NCI-H1092 treated with DMSO at 0.1 percent for 48 hours (cell line): Measurements from ENCODE around the gene C2CD4C.
"Not testable (repeated sequence)": the region's sequence is repeated elsewhere in the genome, so short reads cannot be mapped to it uniquely, and the experiment has no call there.

Experiments used
- DNase-seq: peaks from one replicate; lab custom pipeline; 2025; lab: John Stamatoyannopoulos, UW

Gene C2CD4C

DNA sequence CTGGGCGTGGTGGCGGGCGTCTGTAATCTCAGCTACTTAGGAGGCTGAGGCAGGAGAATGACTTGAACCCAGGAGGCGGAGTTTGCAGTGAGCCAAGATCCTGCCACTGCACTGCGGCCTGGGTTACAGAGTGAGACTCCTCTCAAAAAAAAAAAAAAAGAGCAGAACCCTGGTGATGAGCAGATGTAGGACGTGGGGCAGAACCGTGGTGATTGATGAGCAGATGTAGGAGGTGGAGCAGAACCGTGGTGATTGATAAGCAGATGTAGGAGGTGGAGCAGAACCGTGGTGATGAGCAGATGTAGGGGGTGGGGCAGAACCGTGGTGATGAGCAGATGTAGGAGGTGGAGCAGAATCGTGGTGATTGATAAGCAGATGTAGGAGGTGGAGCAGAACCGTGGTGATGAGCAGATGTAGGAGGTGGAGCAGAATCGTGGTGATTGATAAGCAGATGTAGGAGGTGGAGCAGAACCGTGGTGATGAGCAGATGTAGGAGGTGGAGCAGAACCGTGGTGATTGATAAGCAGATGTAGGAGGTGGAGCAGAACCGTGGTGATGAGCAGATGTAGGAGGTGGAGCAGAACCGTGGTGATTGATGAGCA, 28.2 kb downstream of the C2CD4C start:
- not testable (repeated sequence) for DNase-seq

DNA sequence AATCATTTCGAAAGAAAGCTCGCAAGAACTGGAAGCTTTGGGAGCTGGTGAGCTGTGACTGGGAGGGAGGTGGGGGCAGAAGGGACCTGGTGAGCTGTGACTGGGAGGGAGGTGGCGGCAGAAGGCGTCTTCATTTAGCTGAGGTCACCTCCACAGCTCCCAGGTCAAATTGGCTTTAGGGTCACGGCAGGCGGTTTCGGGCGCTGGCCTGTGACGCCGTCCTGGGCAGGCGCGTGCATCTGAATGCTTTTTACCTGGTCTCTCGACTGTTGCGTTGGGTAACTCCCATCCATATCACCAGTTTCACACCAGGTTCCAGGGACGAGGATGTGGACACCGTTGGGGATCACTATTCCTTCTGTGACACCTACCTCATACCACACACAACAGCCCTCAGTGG, 29.2 kb downstream of the C2CD4C start:
- DNase-seq: no peak

DNA sequence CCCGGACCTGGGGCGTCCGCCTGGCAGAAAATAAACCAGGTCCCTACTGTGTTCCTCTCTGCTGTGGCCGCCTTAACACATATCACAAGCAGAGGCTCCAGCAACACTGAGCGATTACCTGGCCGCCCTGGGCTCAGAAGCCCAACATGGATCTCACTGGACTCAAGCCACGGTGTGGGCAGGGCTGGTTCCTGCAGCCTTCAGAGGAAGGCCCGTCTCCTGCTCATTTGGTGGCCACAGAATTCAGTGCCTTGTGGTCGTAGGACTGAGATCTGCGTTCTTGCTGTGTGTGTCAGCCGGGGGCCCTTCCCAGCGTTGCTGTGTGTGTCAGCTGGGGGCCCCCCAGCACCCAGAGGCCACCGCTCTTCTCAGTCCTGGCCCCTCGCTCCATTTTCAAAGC, 30.2 kb downstream of the C2CD4C start:
- no peak for DNase-seq

DNA sequence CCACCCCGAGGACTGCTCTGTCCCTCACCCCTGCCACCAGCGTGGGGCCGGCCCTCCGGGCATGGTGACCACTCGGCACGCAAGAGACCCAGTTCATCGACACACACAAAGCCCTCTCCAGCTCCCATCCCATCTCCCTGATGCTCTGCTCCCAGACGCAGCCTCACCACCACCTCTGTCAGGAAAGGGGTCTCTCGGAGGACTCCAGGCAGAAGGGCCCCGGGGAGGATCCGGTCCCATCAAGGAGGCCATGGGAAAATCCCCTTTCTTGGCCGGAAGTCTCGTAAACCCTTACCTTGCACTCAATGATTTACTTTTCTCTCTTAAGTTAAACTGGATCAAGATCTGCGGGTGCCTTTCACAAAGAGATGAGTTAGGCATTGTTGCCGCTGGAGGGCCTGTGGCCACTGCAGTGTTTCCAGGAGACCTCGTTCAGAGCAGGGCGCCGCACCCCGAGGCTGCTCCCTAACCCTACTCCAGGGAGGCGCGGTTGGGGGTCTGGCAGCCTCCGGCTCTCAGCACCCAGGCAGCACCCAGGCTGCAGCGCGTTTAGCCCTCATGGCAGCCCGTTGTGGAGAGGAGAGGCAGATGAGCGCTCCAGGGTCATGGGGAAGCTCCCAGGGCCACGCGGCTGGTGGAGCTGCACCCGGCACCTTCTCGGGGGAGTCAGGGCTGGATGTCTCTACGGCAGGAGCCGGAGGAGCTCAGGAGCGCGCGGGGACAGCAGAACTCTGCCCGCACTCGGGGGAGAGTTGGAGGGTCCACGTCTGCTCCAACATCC, 31.0 kb downstream of the C2CD4C start:
- DNase-seq: no peak

DNA sequence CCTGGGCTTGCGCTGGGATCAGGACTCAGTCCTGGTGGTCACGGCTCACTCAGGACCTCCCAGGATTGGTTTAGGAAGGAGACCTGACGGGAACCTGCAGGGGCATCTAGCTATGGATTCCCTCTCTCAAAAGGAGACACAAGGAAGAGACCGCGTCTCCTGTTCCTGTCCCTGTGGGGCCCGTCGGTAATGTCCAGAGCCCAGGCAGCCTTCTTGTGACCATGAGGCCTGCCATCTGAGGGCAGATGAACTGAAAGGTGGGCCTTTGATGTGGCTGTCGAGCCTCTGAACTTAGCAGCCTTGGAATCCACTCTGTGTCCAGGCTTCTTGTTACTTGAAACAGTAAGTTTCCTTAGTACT, 32.9 kb downstream of the C2CD4C start:
- no peak for DNase-seq

DNA sequence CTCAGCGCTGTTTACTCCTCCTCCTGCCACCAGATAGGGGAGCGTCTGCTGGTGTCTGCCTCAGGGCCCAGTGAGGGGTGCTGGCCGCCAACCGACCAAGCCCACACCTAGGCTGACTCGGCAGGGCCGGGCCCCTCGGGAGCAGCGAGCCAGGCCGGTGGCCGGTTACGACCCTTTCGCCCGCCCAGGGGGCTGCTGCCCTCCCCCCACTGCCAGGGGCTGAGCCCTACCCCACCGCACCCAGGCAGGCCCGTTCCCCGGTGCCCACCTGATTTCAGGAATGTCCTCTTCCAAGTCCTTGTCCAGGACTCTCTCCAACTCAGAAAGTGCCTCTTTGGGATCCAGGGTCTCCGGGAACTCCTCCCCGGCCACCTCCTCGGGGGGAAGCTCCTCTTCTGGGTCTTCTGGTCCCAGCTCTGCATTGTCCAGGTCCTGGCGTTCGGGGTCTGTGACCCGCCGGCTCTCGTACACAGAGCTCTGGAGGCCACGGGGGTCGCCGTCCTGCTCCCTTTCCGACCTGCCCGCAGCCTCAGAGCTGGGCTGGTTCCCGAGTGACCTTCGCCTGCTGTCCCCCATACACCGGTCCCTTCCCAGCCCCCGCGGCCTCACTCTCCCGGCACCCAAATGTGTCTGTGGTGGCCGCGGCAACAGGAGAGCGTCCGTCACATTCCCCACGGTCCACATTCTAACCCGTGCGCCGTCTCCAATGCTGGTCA, 33.4 kb downstream of the C2CD4C start:
- no peak for DNase-seq

DNA sequence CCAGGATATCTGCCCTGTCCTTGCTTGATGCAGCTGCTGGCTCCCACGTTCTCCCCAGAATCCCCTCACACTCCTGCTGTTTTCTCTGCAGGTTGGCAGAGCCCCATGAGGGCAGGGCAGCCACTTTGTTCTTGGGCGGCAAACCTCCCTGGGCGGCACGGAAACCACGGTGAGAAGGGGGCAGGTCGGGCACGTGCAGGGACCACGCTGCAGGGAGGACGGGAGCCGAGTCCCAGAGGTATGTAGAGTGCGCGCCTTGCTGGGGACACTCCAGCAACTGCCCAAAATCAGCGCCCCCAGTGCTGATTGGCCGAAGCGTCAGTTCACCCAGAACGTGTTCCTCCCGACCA, 34.1 kb downstream of the C2CD4C start:
- no peak for DNase-seq

DNA sequence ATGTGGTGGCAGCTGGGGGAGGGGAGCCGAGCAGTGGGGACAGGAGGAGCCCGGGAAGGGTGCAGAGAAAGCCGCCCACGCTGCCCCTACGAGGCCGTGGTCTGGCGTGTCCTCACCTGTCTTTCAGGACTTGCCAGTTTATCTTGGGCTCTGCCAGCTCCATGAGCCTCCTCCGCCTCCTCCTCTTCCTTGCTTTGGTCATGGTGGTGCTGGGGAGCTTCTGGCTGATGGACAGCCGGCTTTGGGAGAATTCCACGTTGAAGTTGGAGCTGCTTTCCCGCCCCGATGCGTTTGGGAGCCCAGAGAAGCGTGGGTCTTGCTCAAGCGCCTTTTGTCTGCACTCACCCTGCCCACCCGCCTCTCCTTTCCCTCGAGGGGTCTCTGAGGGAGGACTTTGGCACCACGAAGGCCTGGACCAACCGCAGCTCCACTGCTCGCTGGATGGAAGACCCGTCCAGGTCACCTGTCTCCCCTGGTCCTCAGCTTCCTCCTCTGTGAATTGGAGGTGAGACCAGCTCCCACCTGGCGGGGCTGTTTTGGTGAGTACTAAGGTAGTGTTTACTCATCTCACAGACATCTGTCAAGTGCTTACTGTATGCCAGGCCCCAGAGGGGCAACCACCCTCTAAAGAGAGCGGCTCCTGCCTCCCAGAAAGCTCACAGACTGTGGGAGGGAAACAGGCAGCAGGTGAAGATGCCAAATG, 34.6 kb downstream of the C2CD4C start:
- no peak for DNase-seq

DNA sequence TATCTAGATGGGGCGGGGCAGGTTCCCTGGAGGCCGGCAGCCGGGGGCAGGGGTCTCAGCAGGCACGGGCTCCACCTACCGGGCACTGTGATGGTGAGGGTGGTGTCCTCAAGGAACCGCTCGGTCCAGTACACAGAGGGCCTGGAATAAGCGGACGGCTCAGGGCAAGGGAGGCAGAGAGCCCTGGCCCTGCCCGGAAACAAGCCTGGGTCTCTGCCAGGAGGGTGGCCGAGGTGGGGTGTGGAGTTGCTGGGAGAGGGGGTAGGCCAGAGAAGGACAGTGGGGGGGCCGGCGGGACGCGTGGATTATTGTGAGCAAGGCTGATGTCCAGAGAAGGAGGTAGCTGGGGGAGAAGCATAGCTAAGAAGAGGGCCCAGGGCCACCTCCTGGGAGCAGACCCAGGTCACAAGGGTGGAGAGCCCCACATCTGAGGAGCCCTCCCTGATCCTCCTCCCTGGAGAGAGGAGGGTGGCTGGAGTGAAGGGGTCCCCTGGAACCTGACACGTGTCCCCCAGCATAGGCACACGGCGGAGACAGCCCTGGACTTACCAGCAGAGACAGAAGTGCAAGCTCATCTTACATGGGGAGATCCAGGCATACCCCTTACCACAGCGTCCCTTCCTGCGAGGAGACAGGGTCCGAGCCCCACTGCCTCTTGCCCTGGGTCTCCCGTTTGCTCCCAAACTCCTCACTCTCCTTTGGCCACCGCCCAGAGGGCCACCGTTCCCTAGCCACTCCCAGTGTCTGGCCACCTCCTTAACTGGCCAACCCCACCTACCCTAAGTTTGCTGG, 35.4 kb downstream of the C2CD4C start:
- DNase-seq: no peak

DNA sequence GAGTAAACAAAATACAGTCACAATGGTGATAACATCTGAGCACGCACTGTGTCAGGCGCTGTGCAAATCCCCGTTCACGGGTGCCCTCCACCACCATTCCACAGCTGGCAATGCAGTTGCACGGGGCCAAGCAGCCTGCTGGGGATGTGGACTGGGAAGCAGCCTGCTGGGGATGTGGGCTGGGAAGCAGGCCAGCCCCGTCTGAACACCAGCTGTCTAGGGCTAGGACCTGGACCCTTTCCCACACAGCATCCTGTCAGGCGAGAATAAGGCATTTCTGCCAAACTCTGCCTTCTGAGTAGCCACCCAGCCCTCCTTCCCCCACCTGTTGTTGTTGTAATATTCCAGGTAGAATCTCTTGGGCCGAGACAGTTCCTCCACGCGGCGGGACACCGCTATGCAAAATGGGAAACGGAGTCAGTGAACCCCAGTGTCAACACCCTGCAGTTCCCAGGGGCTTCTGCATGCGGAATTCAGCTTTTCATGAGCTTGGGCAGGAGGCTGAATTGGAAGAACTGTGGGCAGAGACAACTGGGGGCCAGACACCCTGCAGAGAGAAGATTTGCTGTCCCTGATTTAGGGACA, 36.5 kb downstream of the C2CD4C start:
- peak; percentile 76 for DNase-seq

DNA sequence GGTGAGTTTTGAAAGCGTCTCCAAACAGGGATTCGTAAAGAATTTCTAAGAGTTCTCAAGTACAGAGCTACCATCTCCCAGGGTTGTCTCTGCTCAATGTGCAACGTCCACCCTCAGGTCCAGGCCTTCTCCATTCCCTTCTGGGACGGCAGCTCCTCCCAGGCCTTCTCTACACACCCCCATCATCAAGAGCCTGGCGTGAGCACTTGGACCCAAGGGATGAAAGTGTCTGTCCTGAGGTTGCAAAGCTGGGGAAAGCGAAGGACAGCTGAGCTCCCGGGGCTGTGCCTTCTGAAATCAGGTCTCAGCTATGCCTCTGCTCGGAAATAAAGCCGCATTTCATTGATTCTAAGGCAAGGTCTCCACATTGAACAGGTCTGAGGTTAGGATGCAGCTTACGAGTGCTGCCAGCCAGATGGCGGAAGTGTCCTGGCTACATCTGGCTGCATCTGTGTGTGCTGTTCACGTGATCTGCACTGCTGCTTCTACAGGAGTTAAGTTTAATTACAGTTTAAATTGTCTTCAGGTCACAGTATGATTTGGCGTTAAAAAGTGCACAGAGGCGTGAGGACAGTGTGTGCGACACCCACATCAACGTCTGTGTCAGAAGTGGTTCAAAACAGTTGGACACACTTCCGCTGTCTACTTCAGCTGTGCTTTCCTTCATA, 37.3 kb downstream of the C2CD4C start:
- no peak for DNase-seq

DNA sequence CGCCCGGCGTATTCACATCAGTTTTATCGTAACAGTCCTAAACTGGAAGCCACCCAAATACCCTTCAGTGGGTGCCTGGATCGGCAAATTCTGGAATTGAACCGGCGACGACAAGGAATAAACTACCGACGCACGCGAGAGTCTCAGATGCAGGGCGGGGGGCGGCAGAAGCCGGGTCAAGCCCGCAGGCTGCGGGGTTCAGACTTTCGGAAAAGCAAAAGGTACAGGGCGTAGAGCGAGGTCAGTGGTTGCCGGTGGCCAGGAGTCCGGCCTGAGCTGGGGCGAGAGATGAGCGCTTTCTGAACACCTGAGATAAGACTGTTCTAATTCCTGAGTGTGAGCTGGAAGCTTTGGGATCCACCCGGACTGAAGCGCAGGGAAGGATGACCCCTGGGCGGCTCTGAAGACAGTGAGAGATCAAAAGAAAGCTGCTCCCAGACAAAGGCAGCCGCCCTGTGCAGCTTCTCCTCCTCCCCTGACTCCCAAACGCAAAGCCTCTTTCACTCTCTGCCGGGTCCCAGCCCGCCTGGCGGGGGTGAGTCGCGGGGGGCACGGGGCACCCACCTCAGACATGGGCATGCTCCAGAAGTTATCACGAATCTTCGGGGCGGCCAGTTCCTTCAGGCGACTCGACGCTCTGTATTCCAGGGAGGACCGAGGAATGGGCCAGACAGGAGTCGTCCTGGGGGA, 38.2 kb downstream of the C2CD4C start:
- no peak for DNase-seq

DNA sequence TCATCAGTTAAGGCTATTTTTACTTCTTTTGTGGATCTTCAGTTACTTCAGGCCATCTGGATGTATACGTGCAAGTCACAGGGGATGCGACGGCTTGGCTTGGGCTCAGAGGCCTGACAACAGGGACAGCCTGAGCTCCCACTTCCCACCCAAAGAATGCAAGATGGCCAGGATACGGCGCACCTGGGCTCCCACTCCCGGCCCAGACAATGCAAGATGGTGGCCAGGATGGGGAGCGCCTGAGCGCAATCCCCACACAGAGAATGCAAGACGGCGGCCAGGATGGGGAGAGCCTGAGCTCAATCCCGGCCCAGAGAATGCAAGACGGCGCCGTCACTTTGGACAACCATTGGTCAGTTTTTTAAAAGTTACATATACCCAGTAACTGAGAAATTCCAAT, 39.1 kb downstream of the C2CD4C start:
- no peak for DNase-seq

DNA sequence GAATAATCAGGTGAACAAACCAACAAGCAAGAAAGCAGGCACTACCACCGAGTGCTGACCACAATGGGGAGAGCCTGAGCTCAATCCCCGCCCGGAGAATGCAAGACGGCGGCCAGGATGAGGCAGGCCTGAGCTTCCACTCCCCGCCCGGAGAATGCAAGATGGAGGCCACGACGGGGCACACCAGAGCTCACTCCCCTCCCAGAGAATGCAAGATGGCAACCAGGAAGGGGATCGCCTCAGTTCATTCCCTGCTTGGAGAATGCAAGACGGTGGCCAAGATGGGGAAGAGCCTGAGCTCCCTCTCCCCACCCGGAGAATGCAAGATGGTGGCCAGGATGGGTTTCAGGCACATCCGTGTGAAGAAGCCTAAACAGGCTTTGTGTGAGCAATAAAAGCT, 39.7 kb downstream of the C2CD4C start:
- DNase-seq: no peak

DNA sequence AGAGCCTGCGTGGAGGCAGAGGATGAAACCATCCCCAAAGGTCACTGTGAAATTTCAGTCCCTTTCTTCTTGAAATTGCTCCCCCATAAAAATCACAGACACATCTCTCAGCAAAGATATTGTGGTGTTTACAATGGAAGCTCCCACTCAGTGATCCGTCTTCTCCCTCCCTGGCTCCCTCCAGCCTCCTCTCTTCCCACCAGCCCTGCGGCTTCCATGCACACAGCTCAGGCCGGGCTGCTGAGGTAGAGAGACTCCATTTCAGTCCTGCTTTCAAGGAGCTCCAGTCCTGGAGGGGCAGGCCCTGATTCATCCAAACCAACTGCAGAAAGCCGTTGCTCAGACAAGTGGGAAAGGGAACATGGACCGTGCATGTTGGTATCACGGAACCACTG, 40.3 kb downstream of the C2CD4C start:
- no peak for DNase-seq

DNA sequence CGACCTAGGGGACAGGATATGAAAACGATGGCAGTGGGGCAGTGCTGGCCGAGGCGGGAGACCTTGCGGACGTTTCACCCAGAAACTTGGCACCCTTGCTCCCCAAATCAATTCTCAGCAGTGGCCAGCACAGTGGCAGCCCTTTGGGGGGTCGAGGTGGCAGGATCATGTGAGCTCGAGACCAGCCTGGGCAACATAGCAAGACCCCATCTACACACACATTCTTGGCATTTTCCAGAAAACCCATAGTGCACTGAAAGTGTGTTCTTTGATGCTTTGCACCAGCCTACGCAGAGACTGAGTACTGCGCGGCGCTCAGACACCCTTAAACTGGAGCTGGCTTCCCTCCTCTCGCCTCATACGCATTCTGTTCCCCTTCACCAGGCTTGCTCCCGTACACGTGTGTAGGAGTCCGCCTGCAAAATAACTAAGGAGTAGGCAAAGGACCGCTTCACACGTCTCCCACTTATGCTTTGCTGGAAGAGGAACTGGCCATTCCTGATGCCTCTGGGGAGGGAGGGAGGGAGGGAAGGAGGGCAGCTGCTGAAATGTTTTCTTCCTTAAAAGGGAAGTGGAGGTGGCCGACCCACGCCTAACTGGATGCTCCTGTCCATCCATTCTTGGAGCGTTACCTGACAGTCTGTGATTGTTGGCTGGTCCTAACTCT, 40.9 kb downstream of the C2CD4C start:
- no peak for DNase-seq

DNA sequence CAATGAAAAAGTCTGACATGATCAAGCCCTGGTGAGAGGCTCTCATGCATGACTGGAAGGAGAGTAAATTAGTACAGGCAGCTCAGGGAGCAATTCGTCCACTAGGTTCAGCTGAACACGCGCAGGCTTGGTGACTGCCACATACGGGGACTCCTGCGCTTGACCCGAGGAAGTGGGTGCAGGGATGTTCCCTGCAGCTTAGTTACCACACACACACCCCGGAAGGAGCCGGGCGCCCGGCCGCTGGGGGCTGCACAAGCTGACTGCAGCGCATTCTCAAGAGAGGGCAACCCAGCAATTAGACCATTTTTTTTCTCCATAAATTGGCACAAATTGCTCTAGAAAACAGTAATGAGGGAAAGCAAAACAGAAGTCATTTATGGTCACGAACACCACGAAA, 41.4 kb downstream of the C2CD4C start:
- DNase-seq: no peak

DNA sequence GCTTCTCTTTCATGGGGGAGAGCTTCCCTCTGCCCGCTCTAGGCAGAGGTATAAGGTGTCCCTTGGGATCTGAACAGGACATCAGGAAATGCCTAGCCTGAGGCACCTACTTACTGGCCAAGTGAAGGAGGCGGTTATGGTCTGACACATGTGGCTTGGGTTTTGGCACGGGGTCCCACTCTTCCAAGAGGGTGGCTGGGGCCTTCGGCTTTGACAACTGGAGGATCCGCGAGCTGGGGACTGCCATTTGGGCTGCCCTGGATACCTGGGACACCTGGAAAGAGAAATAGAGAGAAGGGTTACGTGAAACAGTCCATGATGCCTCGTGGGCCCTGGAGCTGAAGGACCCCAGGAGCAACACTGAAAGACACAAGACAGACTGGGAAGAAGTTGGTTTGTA, 42.0 kb downstream of the C2CD4C start:
- no peak for DNase-seq

DNA sequence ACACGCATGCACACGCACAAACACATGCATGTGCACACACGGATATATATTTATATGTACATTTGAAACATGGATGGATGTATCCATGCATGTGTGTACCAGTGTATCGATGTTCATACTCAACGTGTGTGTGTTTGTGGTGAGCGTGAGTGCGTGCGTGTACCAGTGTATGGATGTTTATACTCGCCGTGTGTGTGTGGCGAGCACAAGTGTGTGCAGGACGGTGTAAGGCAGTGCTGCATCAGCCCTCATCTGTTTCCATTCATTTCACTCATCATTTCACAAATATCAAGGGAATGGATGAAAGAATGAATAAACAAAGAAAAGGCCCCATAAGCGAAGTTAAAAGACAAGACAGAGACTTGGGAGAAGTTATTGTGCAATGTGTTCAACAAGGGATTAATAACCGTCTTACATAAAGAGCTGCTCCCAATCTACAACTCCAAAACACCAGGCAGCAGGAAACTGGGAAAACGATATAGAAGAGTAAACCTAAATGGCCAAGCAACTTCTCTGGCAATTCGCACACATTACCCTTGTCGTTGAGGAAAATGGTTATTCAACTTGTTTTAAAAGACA, 42.7 kb downstream of the C2CD4C start:
- DNase-seq: no peak
